Measurements from ENCODE around the gene CYP2S1. TPM values are rescaled to one million over a fixed set of nuclear protein-coding genes. Genes with fewer than 3 reads are reported as not detected.
"Not testable (repeated sequence)": the region's sequence is repeated elsewhere in the genome, so short reads cannot be mapped to it uniquely, and the experiment has no call there.

CYP2S1 gene
- total RNA-seq, 3 donors from 2014 or later: 9.1 to 45.4 (median 41.2) TPM

- DNase-seq (peak in 2 of 3 donors; percentile 77 to 84), ATAC-seq (peak; percentile 94)
- intact Hi-C loops (cut with DNase I, micrococcal nuclease): loop anchor here (5.0 to 10.0 kb wide), 2 partner anchors 50 to 58 kb away; partner anchors contain the start of gene HNRNPUL1 (in 1 of the 2)
- TF ChIP-seq, protein P1, sequence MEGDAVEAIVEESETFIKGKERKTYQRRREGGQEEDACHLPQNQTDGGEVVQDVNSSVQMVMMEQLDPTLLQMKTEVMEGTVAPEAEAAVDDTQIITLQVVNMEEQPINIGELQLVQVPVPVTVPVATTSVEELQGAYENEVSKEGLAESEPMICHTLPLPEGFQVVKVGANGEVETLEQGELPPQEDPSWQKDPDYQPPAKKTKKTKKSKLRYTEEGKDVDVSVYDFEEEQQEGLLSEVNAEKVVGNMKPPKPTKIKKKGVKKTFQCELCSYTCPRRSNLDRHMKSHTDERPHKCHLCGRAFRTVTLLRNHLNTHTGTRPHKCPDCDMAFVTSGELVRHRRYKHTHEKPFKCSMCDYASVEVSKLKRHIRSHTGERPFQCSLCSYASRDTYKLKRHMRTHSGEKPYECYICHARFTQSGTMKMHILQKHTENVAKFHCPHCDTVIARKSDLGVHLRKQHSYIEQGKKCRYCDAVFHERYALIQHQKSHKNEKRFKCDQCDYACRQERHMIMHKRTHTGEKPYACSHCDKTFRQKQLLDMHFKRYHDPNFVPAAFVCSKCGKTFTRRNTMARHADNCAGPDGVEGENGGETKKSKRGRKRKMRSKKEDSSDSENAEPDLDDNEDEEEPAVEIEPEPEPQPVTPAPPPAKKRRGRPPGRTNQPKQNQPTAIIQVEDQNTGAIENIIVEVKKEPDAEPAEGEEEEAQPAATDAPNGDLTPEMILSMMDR (IDR thresholded peaks at IDR 0.05): peak; percentile 76
- not testable (repeated sequence) for H3K9me3 ChIP-seq; H3K4me3 ChIP-seq; H3K36me3 ChIP-seq (ENCODE audit: low read depth); H3K4me1 ChIP-seq (ENCODE audit: low read depth)
Observed at GRCh38 chr19:41204338-41204737, 11.3 kb downstream of the CYP2S1 start.

GRCh38 chr19:41205995-41206394 is 13.0 kb downstream of the CYP2S1 start:
- ATAC-seq: no peak

DNA sequence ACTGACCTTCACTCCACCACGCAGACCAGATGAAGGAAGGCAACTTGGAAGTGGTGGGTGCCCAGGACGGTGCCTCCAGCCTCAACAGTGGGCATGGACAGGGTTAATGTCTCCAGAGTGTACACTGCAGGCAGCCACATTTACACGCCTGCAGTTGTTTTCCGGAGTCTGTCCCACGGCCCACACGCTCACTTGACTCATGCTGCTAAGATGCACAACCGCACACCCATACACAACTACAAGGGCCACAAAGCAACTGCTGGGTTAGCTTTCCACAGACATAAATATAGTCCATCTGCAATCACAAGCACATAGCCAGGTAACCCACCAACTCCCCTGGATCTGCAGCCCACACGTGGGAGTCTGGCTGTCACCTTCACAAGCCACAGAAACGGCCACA is 13.4 kb downstream of the CYP2S1 start:
- intact Hi-C loops (cut with DNase I, micrococcal nuclease): loop anchor here in 1 of 2 donors (10.0 kb wide), 1 partner anchor 48 kb away; no protein-coding TSS in a partner anchor
- no peaks in the 10 kb centered on the region for H3K4me1 ChIP-seq (ENCODE audit: low read depth)
- H3K9me3 ChIP-seq: no peaks in the 10 kb centered on the region
- DNase-seq (no peak), ATAC-seq (no peak)
- TF ChIP-seq, protein P1 (IDR thresholded peaks at IDR 0.05): no peak
- no peaks in the 10 kb centered on the region for H3K36me3 ChIP-seq (ENCODE audit: low read depth)
- no peak overlapping the region for H3K4me3 ChIP-seq

More at GRCh38 chr19:41205995-41206394, 13.0 kb downstream of the CYP2S1 start:
- no peak for DNase-seq
- intact Hi-C loops (cut with DNase I, micrococcal nuclease): loop anchor here in 1 of 2 donors (10.0 kb wide), 1 partner anchor 49 kb away; no protein-coding TSS in a partner anchor
- H3K9me3 ChIP-seq: no peaks in the 10 kb centered on the region
- no peaks in the 10 kb centered on the region for H3K36me3 ChIP-seq (ENCODE audit: low read depth)
- TF ChIP-seq, protein P1 (IDR thresholded peaks at IDR 0.05): no peak
- no peak overlapping the region for H3K4me3 ChIP-seq
- H3K4me1 ChIP-seq (ENCODE audit: low read depth): no peaks in the 10 kb centered on the region

- H3K36me3 ChIP-seq (ENCODE audit: low read depth): no peaks in the 10 kb centered on the region
- TF ChIP-seq, protein P1 (IDR thresholded peaks at IDR 0.05): no peak
- no peaks in the 10 kb centered on the region for H3K4me1 ChIP-seq (ENCODE audit: low read depth)
- intact Hi-C loops (cut with DNase I, micrococcal nuclease): loop anchor here in 1 of 2 donors (10.0 kb wide), 1 partner anchor 48 kb away; no protein-coding TSS in a partner anchor
- DNase-seq (peak in 2 of 3 donors; percentile 56 to 63), ATAC-seq (peak; percentile 53)
- no peaks in the 10 kb centered on the region for H3K9me3 ChIP-seq
- H3K4me3 ChIP-seq: no peak overlapping the region
Observed at GRCh38 chr19:41206926-41207750, 14.1 kb downstream of the CYP2S1 start.

GRCh38 chr19:41214161-41214560 is 21.1 kb downstream of the CYP2S1 start:
- TF ChIP-seq, protein P1 (IDR thresholded peaks at IDR 0.05): no peak
- no peak for ATAC-seq
- Histone ChIP-seq H3K4me3 (no peak overlapping the region), H3K4me1 (ENCODE audit: low read depth) (peaks cover 3% of the 10 kb centered on the region), H3K9me3 (no peaks in the 10 kb centered on the region), H3K36me3 (ENCODE audit: low read depth) (no peaks in the 10 kb centered on the region)
- no peak for DNase-seq
- intact Hi-C loops (cut with DNase I, micrococcal nuclease): no loop called here
